ENCODE results near the gene THRSP.
"Not testable (repeated sequence)": the region's sequence is repeated elsewhere in the genome, so short reads cannot be mapped to it uniquely, and the experiment has no call there.

The THRSP gene

GRCh38 chr11:78074756-78075155 is 11.1 kb downstream of the THRSP start:
- no peak for DNase-seq (ENCODE audit: low read depth in 1 of 2, low spot score in 1 of 2)
- Histone ChIP-seq H3K27ac (replicated peaks) (no peak overlapping the region), H3K4me3 (replicated peaks; ENCODE audit: insufficient read depth, low read length) (no peak overlapping the region), H3K27me3 (ENCODE audit: insufficient read depth, poor library complexity, severe bottlenecking) (no peaks in the 10 kb centered on the region)
- TF ChIP-seq, protein P1, sequence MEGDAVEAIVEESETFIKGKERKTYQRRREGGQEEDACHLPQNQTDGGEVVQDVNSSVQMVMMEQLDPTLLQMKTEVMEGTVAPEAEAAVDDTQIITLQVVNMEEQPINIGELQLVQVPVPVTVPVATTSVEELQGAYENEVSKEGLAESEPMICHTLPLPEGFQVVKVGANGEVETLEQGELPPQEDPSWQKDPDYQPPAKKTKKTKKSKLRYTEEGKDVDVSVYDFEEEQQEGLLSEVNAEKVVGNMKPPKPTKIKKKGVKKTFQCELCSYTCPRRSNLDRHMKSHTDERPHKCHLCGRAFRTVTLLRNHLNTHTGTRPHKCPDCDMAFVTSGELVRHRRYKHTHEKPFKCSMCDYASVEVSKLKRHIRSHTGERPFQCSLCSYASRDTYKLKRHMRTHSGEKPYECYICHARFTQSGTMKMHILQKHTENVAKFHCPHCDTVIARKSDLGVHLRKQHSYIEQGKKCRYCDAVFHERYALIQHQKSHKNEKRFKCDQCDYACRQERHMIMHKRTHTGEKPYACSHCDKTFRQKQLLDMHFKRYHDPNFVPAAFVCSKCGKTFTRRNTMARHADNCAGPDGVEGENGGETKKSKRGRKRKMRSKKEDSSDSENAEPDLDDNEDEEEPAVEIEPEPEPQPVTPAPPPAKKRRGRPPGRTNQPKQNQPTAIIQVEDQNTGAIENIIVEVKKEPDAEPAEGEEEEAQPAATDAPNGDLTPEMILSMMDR (IDR thresholded peaks at IDR 0.05; ENCODE audit: insufficient read depth, low read length), result no peak
- TF ChIP-seq POLR2AphosphoS5 (IDR thresholded peaks at IDR 0.05; ENCODE audit: low read depth), result no peak
- no peak for TF ChIP-seq REST (IDR thresholded peaks at IDR 0.05; ENCODE audit: insufficient replicate concordance, low read depth)
- TF ChIP-seq GABPA (IDR thresholded peaks at IDR 0.05; ENCODE audit: low read depth), result no peak
- no peak for TF ChIP-seq SPI1 (IDR thresholded peaks at IDR 0.05; ENCODE audit: borderline replicate concordance, low read depth)

GRCh38 chr11:78076733-78077403 is 13.2 kb downstream of the THRSP start:
- Histone ChIP-seq H3K27ac (replicated peaks) (no peak overlapping the region), H3K27me3 (ENCODE audit: insufficient read depth, poor library complexity, severe bottlenecking) (no peaks in the 10 kb centered on the region), H3K4me3 (replicated peaks; ENCODE audit: insufficient read depth, low read length) (no peak overlapping the region)
- no peak for DNase-seq (ENCODE audit: low read depth in 1 of 2, low spot score in 1 of 2)
- TF ChIP-seq SPI1 (IDR thresholded peaks at IDR 0.05; ENCODE audit: borderline replicate concordance, low read depth) (no peak), REST (IDR thresholded peaks at IDR 0.05; ENCODE audit: insufficient replicate concordance, low read depth) (no peak), POLR2AphosphoS5 (IDR thresholded peaks at IDR 0.05; ENCODE audit: low read depth) (no peak), GABPA (IDR thresholded peaks at IDR 0.05; ENCODE audit: low read depth) (no peak)
- TF ChIP-seq, protein P1 (IDR thresholded peaks at IDR 0.05; ENCODE audit: insufficient read depth, low read length), result no peak

GRCh38 chr11:78077592-78077991 is 13.9 kb downstream of the THRSP start:
- H3K27ac ChIP-seq (replicated peaks); H3K4me3 ChIP-seq (replicated peaks; ENCODE audit: insufficient read depth, low read length); DNase-seq (ENCODE audit: low read depth in 1 of 2, low spot score in 1 of 2); H3K27me3 ChIP-seq (ENCODE audit: insufficient read depth, poor library complexity, severe bottlenecking): not testable (repeated sequence)

- Histone ChIP-seq H3K4me3 (replicated peaks; ENCODE audit: insufficient read depth, low read length) (peak overlapping the region; percentile 75), H3K27me3 (ENCODE audit: insufficient read depth, poor library complexity, severe bottlenecking) (no peaks in the 10 kb centered on the region), H3K27ac (replicated peaks) (peak overlapping the region; percentile 86)
- DNase-seq (ENCODE audit: low read depth in 1 of 2, low spot score in 1 of 2), result peak in 1 of 2 experiments; percentile 39
- TF ChIP-seq REST (IDR thresholded peaks at IDR 0.05; ENCODE audit: insufficient replicate concordance, low read depth) (no peak), SPI1 (IDR thresholded peaks at IDR 0.05; ENCODE audit: borderline replicate concordance, low read depth) (peak; percentile 28; the same call in 1 of the 2 replicates)
Measured at GRCh38 chr11:78078218-78079167, 14.8 kb downstream of the THRSP start.
